WTC11 (cell line): ENCODE measurements around the gene GGACT.

Experiments
- CTCF ChIP-seq: fragments of 200-600 bp; IDR thresholded peaks from 2 replicates; pipeline ENCODE4 v1.8.0; 2022; ENCODE audit warnings: antibody characterized with exemption
- FOXP1 ChIP-seq: sonication (generic); formaldehyde crosslinking; IDR thresholded peaks from 2 replicates; pipeline ENCODE4 v1.8.0; 2022; ENCODE audit warnings: missing genetic modification reagents, mild to moderate bottlenecking, moderate library complexity, borderline replicate concordance
- IRF2 ChIP-seq: sonication (generic); formaldehyde crosslinking; IDR thresholded peaks from 2 replicates; pipeline ENCODE4 v1.8.0; 2022; ENCODE audit warnings: low read depth, missing genetic modification reagents, borderline replicate concordance
- TF ChIP-seq, protein P1 (sequence below): sonication (generic); formaldehyde crosslinking; IDR thresholded peaks from 2 replicates; pipeline ENCODE4 v1.8.1; 2023; ENCODE audit warnings: mild to moderate bottlenecking, missing genetic modification reagents

DNA sequence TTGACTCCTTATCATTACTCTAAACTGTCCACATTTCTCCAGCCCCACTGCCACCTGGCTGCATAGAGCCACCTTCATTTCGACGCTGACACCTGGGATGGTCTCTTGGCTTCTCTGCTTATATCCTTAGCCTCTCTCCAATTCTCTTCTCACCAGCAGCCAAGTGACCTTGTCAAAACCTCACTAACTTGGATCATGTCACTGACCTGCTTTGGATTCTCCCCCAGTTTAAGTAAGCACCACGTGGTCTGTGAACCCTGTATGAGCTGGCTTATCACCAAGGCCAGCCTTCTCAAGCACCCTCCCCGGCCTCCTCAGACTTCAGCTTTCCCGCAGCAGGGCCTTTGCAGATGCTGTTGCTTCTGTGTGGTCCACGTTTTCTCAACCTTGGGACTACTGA is 12.3 kb upstream of the GGACT start:
- TF ChIP-seq IRF2 (CRISPR knock-in tag): no peak
- TF ChIP-seq FOXP1 (CRISPR knock-in tag): no peak
- no peak for TF ChIP-seq CTCF
- TF ChIP-seq, protein P1, sequence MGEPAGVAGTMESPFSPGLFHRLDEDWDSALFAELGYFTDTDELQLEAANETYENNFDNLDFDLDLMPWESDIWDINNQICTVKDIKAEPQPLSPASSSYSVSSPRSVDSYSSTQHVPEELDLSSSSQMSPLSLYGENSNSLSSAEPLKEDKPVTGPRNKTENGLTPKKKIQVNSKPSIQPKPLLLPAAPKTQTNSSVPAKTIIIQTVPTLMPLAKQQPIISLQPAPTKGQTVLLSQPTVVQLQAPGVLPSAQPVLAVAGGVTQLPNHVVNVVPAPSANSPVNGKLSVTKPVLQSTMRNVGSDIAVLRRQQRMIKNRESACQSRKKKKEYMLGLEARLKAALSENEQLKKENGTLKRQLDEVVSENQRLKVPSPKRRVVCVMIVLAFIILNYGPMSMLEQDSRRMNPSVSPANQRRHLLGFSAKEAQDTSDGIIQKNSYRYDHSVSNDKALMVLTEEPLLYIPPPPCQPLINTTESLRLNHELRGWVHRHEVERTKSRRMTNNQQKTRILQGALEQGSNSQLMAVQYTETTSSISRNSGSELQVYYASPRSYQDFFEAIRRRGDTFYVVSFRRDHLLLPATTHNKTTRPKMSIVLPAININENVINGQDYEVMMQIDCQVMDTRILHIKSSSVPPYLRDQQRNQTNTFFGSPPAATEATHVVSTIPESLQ (CRISPR knock-in tag): no peak
